Jurkat, Clone E6-1 (cell line): ENCODE measurements around the gene ULK4.
"Not testable (repeated sequence)": the region's sequence is repeated elsewhere in the genome, so short reads cannot be mapped to it uniquely, and the experiment has no call there.

Experiments used
- DNase-seq: peaks from one replicate; pipeline ENCODE4 v3.0.0-alpha.2; 2011; ENCODE audit warnings: low read depth, low spot score
- H3K4me3 ChIP-seq: 2 replicates; pipeline ENCODE4 v1.5.1; 2011; ENCODE audit warnings: mild to moderate bottlenecking, low read length, control low read depth, moderate library complexity

Gene ULK4

DNA sequence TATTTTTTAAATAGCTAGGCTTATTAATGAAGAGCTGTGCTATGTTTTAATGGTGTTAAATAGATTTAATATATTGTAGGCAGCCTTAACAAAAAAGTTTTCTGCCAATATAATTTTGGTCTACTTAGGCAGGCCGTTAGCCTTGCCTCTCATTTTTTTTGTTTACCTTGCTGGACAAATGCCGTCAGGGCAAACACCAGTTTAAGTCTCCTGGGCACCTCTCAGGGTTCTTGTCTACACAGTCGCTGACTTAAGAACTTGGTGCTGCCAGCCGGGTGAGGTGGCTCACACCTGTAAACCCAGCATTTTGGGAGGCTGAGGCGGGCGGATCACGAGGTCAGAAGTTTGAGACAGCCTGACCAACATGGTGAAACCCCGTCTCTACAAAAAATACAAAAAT is 153.3 kb downstream of the ULK4 start:
- DNase-seq: no peak
- no peak overlapping the region for H3K4me3 ChIP-seq

DNA sequence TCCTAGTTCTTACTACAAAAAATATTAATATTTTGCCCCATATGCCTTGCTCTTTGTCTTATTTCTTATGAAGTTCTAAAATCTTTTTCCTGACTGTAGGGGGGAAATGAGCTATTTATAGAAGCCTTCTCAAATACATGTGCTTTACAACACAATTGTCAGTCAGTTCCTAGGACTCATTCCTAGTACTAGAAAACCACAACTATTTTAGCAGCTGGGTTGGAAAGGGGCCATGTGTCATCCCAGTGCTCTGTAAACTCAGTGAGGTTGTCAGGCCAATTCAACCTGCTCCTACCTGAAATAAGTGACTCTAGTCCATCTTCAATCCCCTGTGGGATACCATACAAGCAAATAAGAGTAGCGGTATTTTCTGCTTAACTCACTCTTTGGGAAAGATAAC is 153.8 kb downstream of the ULK4 start:
- DNase-seq: no peak
- no peak overlapping the region for H3K4me3 ChIP-seq

- H3K4me3 ChIP-seq: no peak overlapping the region
Observed at GRCh38 chr3:41794748-41795589, 166.9 kb downstream of the ULK4 start.

GRCh38 chr3:41792806-41793205 is 169.1 kb downstream of the ULK4 start:
- no peak overlapping the region for H3K4me3 ChIP-seq
- no peak for DNase-seq

More at GRCh38 chr3:41794748-41795589, 166.9 kb downstream of the ULK4 start:
- no peak for DNase-seq

DNA sequence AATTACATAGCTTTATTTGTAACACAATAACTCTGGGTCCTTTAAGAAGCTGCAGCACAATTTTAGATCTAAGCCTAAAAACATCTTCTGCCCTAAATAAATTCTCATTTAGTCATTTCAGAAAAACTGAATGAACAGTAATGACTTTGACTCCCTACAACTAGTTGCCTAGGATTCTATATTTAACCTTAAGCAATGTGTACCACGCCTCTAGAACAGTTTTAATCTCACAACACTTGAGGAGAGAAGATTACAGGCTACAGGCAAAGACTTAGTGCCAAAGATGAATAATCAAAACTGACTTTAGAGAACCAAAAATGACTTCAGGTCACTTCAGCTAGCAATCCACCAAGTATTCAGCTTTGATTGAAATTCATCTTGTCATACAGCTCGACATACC is 192.8 kb downstream of the ULK4 start:
- no peak for DNase-seq
- no peak overlapping the region for H3K4me3 ChIP-seq

DNA sequence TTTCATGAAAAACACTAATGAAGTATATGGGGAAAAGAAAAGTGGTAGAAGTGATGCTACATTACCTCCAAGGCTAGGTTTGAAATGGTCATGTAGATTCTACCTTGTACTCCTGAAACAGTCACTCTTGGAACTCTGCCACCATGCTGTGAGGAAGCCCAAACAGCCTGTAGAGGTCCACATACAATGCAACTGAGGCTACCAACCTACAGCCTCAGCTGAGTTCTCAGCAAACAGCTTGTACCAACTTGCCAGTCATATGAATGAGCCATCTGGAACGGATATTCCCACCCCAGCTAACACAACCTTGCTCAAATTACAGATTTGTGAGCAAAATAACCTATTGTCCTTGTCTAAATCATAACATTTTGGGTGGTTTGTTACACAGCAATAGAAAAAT is 193.5 kb downstream of the ULK4 start:
- H3K4me3 ChIP-seq: no peak overlapping the region
- no peak for DNase-seq

GRCh38 chr3:41762867-41763266 is 199.0 kb downstream of the ULK4 start:
- DNase-seq, H3K4me3 ChIP-seq: not testable (repeated sequence)

DNA sequence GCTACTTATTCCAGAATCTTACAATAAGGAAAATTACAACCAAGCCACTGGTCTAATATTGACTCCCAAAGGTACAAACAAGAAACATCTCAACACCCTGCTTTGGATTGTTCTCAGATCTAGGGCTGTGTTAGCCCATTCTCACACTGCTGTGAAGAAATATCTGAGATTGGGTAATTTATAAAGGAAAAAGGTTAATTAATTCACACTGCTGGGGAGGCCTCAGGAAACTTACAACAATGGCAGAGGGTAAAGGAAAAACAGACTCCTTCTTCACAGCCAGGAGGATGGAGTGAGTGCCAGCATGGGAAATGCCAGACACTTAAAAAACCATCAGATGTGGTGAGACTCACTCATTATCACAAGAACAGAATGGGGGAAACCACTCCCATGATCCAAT is 208.3 kb downstream of the ULK4 start:
- no peak for DNase-seq
- no peak overlapping the region for H3K4me3 ChIP-seq

DNA sequence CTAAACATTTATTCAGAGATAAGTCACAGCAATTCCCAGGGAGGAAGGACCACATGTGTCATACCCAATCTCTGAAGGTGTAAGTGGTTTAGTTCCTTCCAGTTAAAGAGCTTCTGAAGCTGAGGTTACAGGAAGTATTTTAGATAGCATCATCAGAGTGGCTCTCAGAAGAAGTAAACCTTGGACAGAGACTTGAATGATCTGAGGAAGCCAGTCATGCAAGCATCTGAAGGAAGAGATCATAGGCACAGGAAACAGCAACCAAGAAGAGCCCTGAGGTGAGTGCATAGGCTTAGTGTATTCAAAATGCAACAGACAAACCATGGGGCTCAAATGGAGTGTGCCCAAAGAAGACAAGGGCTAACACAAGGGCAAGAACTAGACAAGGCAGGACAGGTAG is 210.3 kb downstream of the ULK4 start:
- H3K4me3 ChIP-seq: no peak overlapping the region
- DNase-seq: peak; percentile 83

- H3K4me3 ChIP-seq: no peak overlapping the region
- DNase-seq: no peak
Observed at GRCh38 chr3:41749988-41750387, 211.9 kb downstream of the ULK4 start.

DNA sequence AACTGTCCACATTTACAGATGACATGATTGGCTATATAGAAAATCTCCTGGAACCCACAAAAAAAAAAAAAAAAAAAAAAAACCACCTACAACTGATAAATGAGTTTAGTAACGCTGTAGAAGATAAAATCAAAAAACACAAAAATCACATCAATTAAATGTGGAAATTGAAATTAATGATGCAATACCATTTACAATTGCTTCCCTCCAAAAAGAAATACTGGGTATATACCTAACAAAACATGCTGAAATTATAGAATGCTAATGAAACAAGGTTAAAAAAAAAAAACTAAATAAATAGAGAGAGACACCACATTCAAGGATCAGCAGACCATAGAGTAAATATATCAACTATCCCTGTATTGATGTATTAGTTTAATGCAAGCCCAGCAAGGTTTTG is 215.7 kb downstream of the ULK4 start:
- no peak overlapping the region for H3K4me3 ChIP-seq
- DNase-seq: no peak

DNA sequence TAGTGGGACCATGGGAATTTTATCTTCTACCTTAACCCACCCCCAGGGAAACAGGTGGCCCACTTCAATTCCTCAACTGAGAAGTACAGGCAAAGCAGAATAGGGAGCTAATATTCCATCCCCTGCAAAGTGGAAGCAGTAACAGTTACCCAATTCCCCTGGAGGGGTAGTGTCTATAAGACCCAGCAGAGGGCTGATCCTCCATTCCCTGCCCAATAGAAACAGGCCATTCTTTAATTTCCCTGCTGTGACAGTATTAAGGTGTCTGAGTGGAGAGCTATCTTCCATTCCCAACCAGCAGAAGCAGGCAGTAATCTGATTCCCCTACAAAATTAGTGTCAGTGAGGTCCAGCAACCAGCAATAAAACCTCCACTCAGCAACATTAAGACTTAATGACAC is 219.8 kb downstream of the ULK4 start:
- no peak overlapping the region for H3K4me3 ChIP-seq
- no peak for DNase-seq

- no peak for DNase-seq
- H3K4me3 ChIP-seq: no peak overlapping the region
Observed at GRCh38 chr3:41740374-41740886, 221.5 kb downstream of the ULK4 start.

DNA sequence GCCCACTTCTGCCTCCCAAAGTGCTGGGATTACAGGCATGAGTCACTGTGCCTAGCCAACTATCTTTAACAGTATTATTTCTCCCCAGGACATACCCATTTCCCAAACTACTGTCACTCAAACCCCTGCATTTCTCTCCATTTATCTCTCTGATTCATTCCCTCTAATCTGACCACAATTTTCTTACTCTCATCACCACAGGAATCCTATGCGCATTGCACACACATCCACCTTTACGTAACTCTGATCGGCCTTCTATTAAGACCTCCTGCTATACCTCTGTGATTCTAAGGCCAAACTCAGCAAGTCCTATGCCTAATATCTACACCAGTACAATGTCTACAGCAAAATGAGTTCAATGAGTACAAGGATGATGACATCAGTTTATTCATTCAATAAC is 235.0 kb downstream of the ULK4 start:
- DNase-seq: no peak
- no peak overlapping the region for H3K4me3 ChIP-seq

GRCh38 chr3:41717641-41718040 is 244.3 kb downstream of the ULK4 start:
- no peak for DNase-seq
- H3K4me3 ChIP-seq: no peak overlapping the region

DNA sequence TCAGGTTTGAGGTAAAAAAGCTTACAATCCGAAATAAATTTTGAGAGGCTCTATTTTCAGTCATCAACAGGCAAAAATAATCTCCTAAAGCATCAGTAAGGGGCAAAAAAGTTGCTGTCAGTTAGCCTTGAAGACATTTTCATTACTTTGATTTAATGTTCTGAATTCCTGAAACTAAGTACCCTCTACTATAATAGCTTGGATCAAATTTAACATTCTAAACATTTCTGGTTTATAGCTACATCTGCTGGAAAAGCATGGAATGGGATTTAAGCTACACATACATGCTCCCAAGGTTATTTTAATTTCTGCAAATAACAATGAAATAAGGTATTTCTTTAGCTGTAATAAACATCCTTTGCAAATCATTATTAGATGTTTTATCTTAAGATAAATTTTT is 245.4 kb downstream of the ULK4 start:
- no peak for DNase-seq
- no peak overlapping the region for H3K4me3 ChIP-seq

DNA sequence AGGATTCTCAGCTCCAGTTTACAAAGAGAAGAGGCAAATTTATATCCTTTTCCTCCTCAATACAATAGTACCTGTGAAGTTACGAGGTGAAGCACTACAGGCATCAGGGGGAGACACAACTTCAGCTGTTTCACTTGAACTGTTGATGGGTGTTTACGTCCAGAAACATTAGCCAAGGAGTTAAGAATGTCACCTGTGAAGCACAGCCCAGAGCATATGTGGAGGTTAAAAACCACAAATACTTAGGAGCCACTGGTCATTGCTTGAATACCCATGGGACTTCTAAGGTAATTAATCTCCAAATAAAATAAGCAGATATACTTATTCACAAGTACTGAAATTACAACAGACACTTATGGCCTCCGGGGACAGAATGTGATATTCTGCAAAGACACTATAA is 246.5 kb downstream of the ULK4 start:
- no peak for DNase-seq

GRCh38 chr3:41711651-41712050 is 250.3 kb downstream of the ULK4 start:
- DNase-seq: no peak
- H3K4me3 ChIP-seq: no peak overlapping the region

More for the DNA sequence above, 246.5 kb downstream of the ULK4 start:
- no peak overlapping the region for H3K4me3 ChIP-seq

- no peak for DNase-seq
- H3K4me3 ChIP-seq: no peak overlapping the region
Observed at GRCh38 chr3:41710646-41711388, 251.1 kb downstream of the ULK4 start.

GRCh38 chr3:41709213-41709612 is 252.7 kb downstream of the ULK4 start:
- not testable (repeated sequence) for H3K4me3 ChIP-seq, DNase-seq
